Aorta (tissue), 5 donors: ENCODE results near the gene NUCB1. TPM values are rescaled to one million over a fixed set of nuclear protein-coding genes. Genes with fewer than 3 reads are reported as not detected.
A peak's percentile ranks its signal among the peaks of the same experiment; 100 is the strongest.

Experiments used
- ATAC-seq: fragments of 200-7000 bp; cut with Tn5 transposase; one replicate; pipeline ENCODE4 v1.9.1; 2022; ENCODE audit warnings: moderate library complexity; ENCODE audit not compliant: low FRiP score
- DNase-seq, 2 donors: peaks; one replicate each; pipeline ENCODE4 v3.0.0-alpha.2; 2020
- H3K27ac ChIP-seq, 2 donors: one replicate each; pipeline ENCODE4 v1.5.1; 2013; ENCODE audit warnings: low read length in 2 of 2, mild to moderate bottlenecking in 2 of 2, moderate library complexity in 2 of 2, control low read depth in 1 of 2, inconsistent platforms in 1 of 2, low read depth in 1 of 2
- H3K27me3 ChIP-seq, 2 donors: one replicate each; pipeline ENCODE4 v1.6.1; 2013; ENCODE audit warnings: control low read depth in 1 of 2, low read length in 1 of 2, mild to moderate bottlenecking in 1 of 2, moderate library complexity in 1 of 2; ENCODE audit not compliant: insufficient read depth in 2 of 2, control insufficient read depth in 1 of 2
- H3K36me3 ChIP-seq, 2 donors: one replicate each; pipeline ENCODE4 v1.6.1; 2013; ENCODE audit warnings: control low read depth in 1 of 2, low read length in 1 of 2, mild to moderate bottlenecking in 1 of 2; ENCODE audit not compliant: insufficient read depth in 2 of 2, control insufficient read depth in 1 of 2
- H3K4me1 ChIP-seq, 2 donors: one replicate each; pipeline ENCODE4 v1.6.1; 2013; ENCODE audit warnings: low read length in 2 of 2, control low read depth in 1 of 2, mild to moderate bottlenecking in 1 of 2, moderate library complexity in 1 of 2; ENCODE audit not compliant: insufficient read depth in 2 of 2, control insufficient read depth in 1 of 2
- H3K4me3 ChIP-seq, 2 donors: one replicate each; pipeline ENCODE4 v1.5.1; 2013; ENCODE audit warnings: low read length in 2 of 2, control low read depth in 1 of 2, mild to moderate bottlenecking in 1 of 2
- H3K9me3 ChIP-seq: one replicate; pipeline ENCODE4 v1.6.1; 2013; ENCODE audit warnings: mild to moderate bottlenecking, low read length; ENCODE audit not compliant: control insufficient read depth
- WGBS, 2 donors: extraction: QIAGEN DNeasy Blood & Tissue Kit; methylation state at CpG; one replicate each; pipeline ENCODE4 v1.1.7; 2013; 5-methylcytosine and 5-hydroxymethylcytosine counted together
- intact Hi-C, 2 donors: fragments of 100-400 bp; cut with DNase I; formaldehyde crosslinking; loops; one replicate each; pipeline versions ENCODE4 v1.14.2 to v1.15.0; 2022
- long read RNA-seq, 2 donors: library from polyadenylated mRNA; unstranded; transcript quantifications; one replicate each; pipeline ENCODE4 v2.0.0, GENCODE V29; 2020 to 2021
- polyA plus RNA-seq, 2 donors: library from polyadenylated mRNA; stranded (reverse); fragments of 200-250 nt; gene quantifications; one replicate each; pipeline ENCODE4 v1.2.3, GENCODE V29; 2013
- total RNA-seq, 2 donors: library from RNA; stranded (reverse); fragmentation: NEBNext Ultra II Directional; extraction: Animal tissue kit (Norgen Biotek cat#: 25700); gene quantifications; one replicate each; pipeline ENCODE4 v1.2.1, GENCODE V29; 2021
- donor health status: healthy with polysubstance abuse.
- donor health status: Bipolar disorder and iron deficiency.
- donor health status: DM: no; HTN: no; CAD: no.
- donor health status: DM: no; HTN: no; CAD: no.
- donor health status: DM: yes; HTN: yes; CAD: no.

NUCB1 gene
- total RNA-seq: 100 to 1,000 TPM; 276 to 380 TPM
- 100 to 1,000 TPM in 1 of 2 donors, 10 to 100 TPM in 1; 82.9 to 375 TPM for polyA plus RNA-seq
- long read RNA-seq, donor 1, transcript NUCB1-201 (13 exons, 2,668 nt): major isoform, 1,569 of 1,985 reads
- long read RNA-seq, donor 1, partial matches to known transcripts: 333 of 1,985 reads
- long read RNA-seq, donor 1, other reads (novel, unspliced or antisense): 79 of 1,985 reads
- long read RNA-seq, donor 2, transcript NUCB1-201 (13 exons, 2,668 nt): major isoform, 256 of 343 reads
- long read RNA-seq, donor 2, partial matches to known transcripts: 62 of 343 reads
- long read RNA-seq, donor 2, other reads (novel, unspliced or antisense): 23 of 343 reads

- WGBS, 2 donors: 7% methylated on average over 34 of the region's 34 CpGs
- DNase-seq (peak; percentile 99 to 100), ATAC-seq (peak; percentile 98)
- Histone ChIP-seq H3K27ac (peak within 1 kb of the TSS; percentile 15 to 66), H3K4me1 (peaks cover 0 to 1% of the 10 kb centered on the region in 2 donors), H3K27me3 (no peaks in the 10 kb centered on the region), H3K4me3 (peak within 1 kb of the TSS; percentile 38 to 75), H3K36me3 (no peaks in the 10 kb centered on the region), H3K9me3 (no peaks in the 10 kb centered on the region)
- intact Hi-C loops: loop anchor here (2.0 to 5.0 kb wide), 2 partner anchors 55 to 72 kb away; partner anchors contain the start of gene BAX (in 1 of the 2)
Observed at GRCh38 chr19:48899781-48900476, at the start of gene NUCB1. Gene NUCB1, plus strand, starts transcription at chr19:48900312. Its CDS starts 485 bp downstream, at chr19:48900797.

DNA sequence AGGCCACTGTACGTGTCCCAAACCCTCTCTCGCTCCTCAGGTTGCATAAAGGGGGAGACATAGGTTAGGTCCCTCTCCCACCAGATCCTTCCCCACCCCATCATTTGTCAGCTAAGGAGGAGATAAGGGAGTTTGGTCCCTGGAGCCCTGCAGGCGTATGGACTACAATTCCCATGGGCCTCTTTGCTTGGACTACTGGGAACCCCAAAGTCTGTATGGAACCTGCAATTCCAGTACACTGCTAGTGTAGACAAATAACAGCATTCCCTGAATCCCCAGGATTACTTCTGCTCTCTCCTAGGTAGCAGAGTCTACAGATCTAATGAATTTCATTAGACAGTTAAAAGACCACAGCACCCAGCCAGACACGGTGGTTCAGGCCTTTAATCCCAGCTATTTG, 47.8 kb upstream of the NUCB1 start:
- intact Hi-C loops: no loop called here
- no peak for ATAC-seq
- WGBS, 2 donors: 89% methylated on average over 4 of the region's 4 CpGs

DNA sequence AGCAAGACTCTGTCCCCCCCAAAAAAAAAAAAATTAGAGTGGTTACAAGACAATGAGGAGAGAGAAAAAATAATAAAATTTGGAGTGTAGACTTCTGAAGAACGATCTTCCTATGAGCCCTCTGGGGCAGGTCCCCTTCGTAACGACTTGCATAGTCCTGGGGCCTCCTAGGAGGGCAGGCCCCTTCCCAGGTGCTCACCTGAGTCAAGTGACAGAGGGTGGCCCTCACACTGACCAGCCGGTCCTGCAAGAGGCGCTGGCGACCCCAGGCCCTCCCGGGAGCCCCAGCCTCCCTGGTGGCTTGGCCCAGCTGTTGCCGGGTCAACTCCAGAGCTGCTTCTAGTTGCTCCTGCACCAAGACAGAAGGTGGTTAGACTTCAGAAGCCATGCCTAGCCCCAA, 46.6 kb upstream of the NUCB1 start:
- Histone ChIP-seq H3K27ac (no peak overlapping the region), H3K4me3 (no peak overlapping the region), H3K27me3 (no peaks in the 10 kb centered on the region), H3K4me1 (no peaks in the 10 kb centered on the region), H3K9me3 (no peaks in the 10 kb centered on the region), H3K36me3 (no peaks in the 10 kb centered on the region)
- 89 to 93% methylated on average over 8 of the region's 8 CpGs for WGBS, 2 donors
- DNase-seq: no peak
- intact Hi-C loops: no loop called here
- ATAC-seq: no peak

More for the DNA sequence above, 47.8 kb upstream of the NUCB1 start:
- Histone ChIP-seq H3K27me3 (no peaks in the 10 kb centered on the region), H3K4me1 (no peaks in the 10 kb centered on the region), H3K36me3 (peaks cover 0 to 3% of the 10 kb centered on the region in 2 donors), H3K4me3 (no peak overlapping the region), H3K27ac (no peak overlapping the region), H3K9me3 (no peaks in the 10 kb centered on the region)
- no peak for DNase-seq

DNA sequence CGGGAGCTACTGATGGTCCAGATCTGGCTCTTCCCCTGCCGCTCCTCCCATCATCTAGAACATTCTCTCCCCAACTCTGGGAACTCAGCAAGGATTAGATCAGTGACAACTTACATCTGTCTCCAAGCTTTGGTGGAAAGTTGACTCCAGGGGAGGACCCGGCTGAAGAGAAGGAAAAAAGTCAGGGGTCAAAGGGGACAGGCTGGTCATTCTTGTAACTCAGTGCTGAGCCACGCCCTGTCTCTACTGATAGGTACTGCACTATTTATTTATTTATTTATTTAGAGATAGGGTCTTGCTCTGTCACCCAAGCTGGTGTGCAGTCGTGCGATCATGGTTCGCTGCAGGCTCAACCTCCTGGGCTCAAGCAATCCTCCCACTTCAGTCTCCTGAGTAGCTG, 46.0 kb upstream of the NUCB1 start:
- no peak overlapping the region for H3K27ac ChIP-seq
- no peaks in the 10 kb centered on the region for H3K36me3 ChIP-seq
- ATAC-seq: no peak
- intact Hi-C loops: no loop called here
- H3K4me3 ChIP-seq: no peak overlapping the region
- WGBS, 2 donors: 90 to 92% methylated on average over 7 of the region's 7 CpGs
- no peak for DNase-seq
- no peaks in the 10 kb centered on the region for H3K27me3 ChIP-seq
- no peaks in the 10 kb centered on the region for H3K9me3 ChIP-seq
- H3K4me1 ChIP-seq: no peaks in the 10 kb centered on the region

DNA sequence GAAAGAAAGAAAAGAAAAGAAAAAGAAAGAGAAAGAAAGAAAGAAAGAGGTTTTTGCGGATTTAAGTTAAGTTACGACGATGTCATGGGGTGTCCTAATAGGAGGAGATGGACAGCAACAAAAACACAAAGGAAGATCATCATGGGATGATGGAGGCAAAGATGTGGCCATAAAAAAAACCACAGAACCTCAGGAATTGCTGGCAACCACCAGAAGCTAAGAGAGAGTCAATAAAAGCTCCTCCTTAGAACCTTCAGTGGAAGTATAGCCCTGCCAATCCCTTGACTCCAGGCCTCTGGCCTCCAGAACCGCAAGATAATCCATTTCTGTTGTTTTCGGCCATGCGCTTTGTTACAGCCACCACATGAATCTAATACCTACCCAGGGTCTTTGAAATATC, 43.2 kb upstream of the NUCB1 start:
- intact Hi-C loops: no loop called here
- no peak overlapping the region for H3K27ac ChIP-seq

GRCh38 chr19:48858984-48859710, 41.0 kb upstream of the NUCB1 start:
- DNase-seq (peak; percentile 67 to 82), ATAC-seq (no peak)
- intact Hi-C loops: no loop called here
- Histone ChIP-seq H3K27me3 (no peaks in the 10 kb centered on the region), H3K9me3 (no peaks in the 10 kb centered on the region), H3K36me3 (no peaks in the 10 kb centered on the region), H3K4me1 (no peaks in the 10 kb centered on the region), H3K4me3 (no peak overlapping the region), H3K27ac (no peak overlapping the region)
- WGBS, 2 donors: 69 to 71% methylated on average over 34 of the region's 34 CpGs

More for the DNA sequence above, 43.2 kb upstream of the NUCB1 start:
- H3K4me1 ChIP-seq: no peaks in the 10 kb centered on the region
- H3K4me3 ChIP-seq: no peak overlapping the region
- ATAC-seq: no peak
- 95 to 99% methylated on average over 6 of the region's 6 CpGs for WGBS, 2 donors
- no peaks in the 10 kb centered on the region for H3K36me3 ChIP-seq
- DNase-seq: no peak
- H3K27me3 ChIP-seq: no peaks in the 10 kb centered on the region
- H3K9me3 ChIP-seq: no peaks in the 10 kb centered on the region

GRCh38 chr19:48859711-48860572, 40.2 kb upstream of the NUCB1 start:
- ATAC-seq: peak; percentile 43

GRCh38 chr19:48861313-48861712, 38.8 kb upstream of the NUCB1 start:
- no peak for ATAC-seq
- 85 to 86% methylated on average over 18 of the region's 18 CpGs for WGBS, 2 donors
- DNase-seq: no peak
- Histone ChIP-seq H3K9me3 (no peaks in the 10 kb centered on the region), H3K27me3 (no peaks in the 10 kb centered on the region), H3K4me3 (no peak overlapping the region), H3K4me1 (no peaks in the 10 kb centered on the region), H3K27ac (no peak overlapping the region), H3K36me3 (no peaks in the 10 kb centered on the region)
- intact Hi-C loops: no loop called here

More at GRCh38 chr19:48859711-48860572, 40.2 kb upstream of the NUCB1 start:
- Histone ChIP-seq H3K4me1 (no peaks in the 10 kb centered on the region), H3K36me3 (no peaks in the 10 kb centered on the region), H3K27ac (no peak overlapping the region), H3K9me3 (no peaks in the 10 kb centered on the region), H3K27me3 (no peaks in the 10 kb centered on the region), H3K4me3 (no peak overlapping the region)
- DNase-seq: peak; percentile 62 to 75
- 88 to 89% methylated on average over 30 of the region's 30 CpGs for WGBS, 2 donors
- intact Hi-C loops: no loop called here
